ENCODE measurements around the gene LRRC19.

The LRRC19 gene

DNA sequence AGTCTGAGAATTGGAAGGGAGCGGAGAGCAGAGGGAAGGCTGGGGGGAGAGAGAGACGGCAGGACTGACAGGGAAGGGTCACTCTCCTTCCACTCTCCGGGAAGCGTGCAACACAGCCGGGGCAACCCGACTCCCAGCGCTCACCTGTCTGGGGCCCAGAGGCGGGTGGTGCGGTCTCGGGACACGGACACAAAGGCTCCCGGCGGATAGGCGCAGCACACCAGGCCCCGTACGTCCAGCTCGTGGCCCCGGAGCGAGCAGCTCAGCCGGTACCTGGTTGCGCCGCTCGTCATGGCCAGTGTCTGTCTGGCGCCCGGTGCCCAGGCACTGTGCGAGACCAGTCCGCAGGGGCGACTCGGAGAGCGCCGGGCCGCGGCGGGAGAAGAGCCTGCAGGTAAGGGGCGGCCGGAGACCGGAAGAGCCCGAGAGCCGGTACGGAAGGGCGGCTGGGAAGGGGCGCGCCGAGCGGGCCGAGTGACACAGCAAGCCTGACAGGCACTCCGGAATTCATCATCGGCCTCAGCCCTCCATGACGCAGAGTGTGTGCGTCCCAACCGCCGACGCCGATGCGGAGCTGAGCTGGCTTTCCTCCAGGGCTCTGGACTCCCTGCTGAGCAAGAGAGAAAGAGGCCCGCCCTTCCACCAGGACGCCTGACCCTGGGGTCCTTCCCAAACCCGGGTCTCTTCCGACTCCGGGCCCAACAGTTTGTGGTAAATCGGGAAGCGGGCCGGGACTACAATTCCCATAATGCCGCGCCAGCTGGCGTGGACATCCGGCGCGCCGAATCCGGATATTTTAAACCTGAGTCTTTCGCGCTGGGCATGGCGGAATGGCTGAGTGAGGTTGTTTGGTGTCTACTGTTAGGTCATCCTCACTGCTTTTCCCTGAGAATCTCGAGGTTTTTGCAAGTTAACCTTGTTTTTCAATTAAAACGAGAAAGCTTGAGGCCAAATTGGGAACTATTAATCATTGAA is 58.4 kb downstream of the LRRC19 start, which contains the start of gene PLAA:
PLAA (minus strand) TSS at position 490 of the 975 bp plus-strand sequence; CDS start at position 293, 197 bp downstream.
- peaks cover 14% of the 10 kb centered on the region for H3K36me3 Mint-ChIP-seq (ENCODE audit: low read depth)
- no peaks in the 10 kb centered on the region for H3K27me3 Mint-ChIP-seq (ENCODE audit: low read depth)
- H3K4me1 Mint-ChIP-seq (ENCODE audit: low read depth) = peaks cover 41% of the 10 kb centered on the region
- H3K9me3 Mint-ChIP-seq = no peaks in the 10 kb centered on the region
- H3K27ac Mint-ChIP-seq = peak within 1 kb of the TSS; percentile 100
- peak within 1 kb of the TSS; percentile 94 for H3K4me3 Mint-ChIP-seq

- Mint-ChIP-seq H3K36me3 (ENCODE audit: low read depth) (peaks cover 19% of the 10 kb centered on the region), H3K27ac (peak overlapping the region; percentile 100), H3K4me1 (ENCODE audit: low read depth) (peaks cover 50% of the 10 kb centered on the region), H3K4me3 (peak overlapping the region; percentile 94), H3K27me3 (ENCODE audit: low read depth) (no peaks in the 10 kb centered on the region), H3K9me3 (no peaks in the 10 kb centered on the region)
Observed at GRCh38 chr9:26945591-26945990, 59.9 kb downstream of the LRRC19 start.
